Liver (tissue), 9 donors: ENCODE measurements around the gene TMEM179. TPM values are rescaled to one million over a fixed set of nuclear protein-coding genes. Genes with fewer than 3 reads are reported as not detected.

Experiments used
- DNase-seq: peaks from one replicate; pipeline ENCODE4 v3.0.0-alpha.2; 2017; ENCODE audit warnings: low spot score
- H3K27ac ChIP-seq, 2 donors: one replicate each; pipeline ENCODE4 v1.7.0; 2013; ENCODE audit warnings: inconsistent platforms in 2 of 2, low read length in 2 of 2, control low read depth in 1 of 2, low read depth in 1 of 2, mild to moderate bottlenecking in 1 of 2
- H3K27me3 ChIP-seq, 4 donors: one replicate each; pipeline versions ENCODE4 v1.6.1 to v1.7.0; 2013; ENCODE audit warnings: low read length in 3 of 4, inconsistent platforms in 1 of 4, mild to moderate bottlenecking in 1 of 4, moderate library complexity in 1 of 4; ENCODE audit not compliant: control insufficient read depth in 4 of 4, insufficient read depth in 4 of 4
- H3K36me3 ChIP-seq, 4 donors: one replicate each; pipeline versions ENCODE4 v1.6.1 to v1.7.0; 2013; ENCODE audit warnings: low read length in 3 of 4, mild to moderate bottlenecking in 3 of 4, low read depth in 1 of 4, moderate library complexity in 1 of 4; ENCODE audit not compliant: control insufficient read depth in 4 of 4, insufficient read depth in 3 of 4
- H3K4me1 ChIP-seq, 4 donors: one replicate each; pipeline versions ENCODE4 v1.6.1 to v1.7.0; 2013; ENCODE audit warnings: low read length in 3 of 4, mild to moderate bottlenecking in 3 of 4, moderate library complexity in 1 of 4; ENCODE audit not compliant: control insufficient read depth in 4 of 4, insufficient read depth in 4 of 4
- H3K4me3 ChIP-seq, 3 donors: one replicate each; pipeline versions ENCODE4 v1.6.1 to v1.7.0; 2013; ENCODE audit warnings: low read length in 3 of 3, control low read depth in 1 of 3, low read depth in 1 of 3, mild to moderate bottlenecking in 1 of 3
- H3K9ac ChIP-seq, 2 donors: one replicate each; pipeline ENCODE4 v1.7.0; 2013; ENCODE audit warnings: low read length in 2 of 2, mild to moderate bottlenecking in 2 of 2, moderate library complexity in 2 of 2, control low read depth in 1 of 2, low read depth in 1 of 2
- H3K9me3 ChIP-seq, 4 donors: one replicate each; pipeline versions ENCODE4 v1.6.1 to v1.7.0; 2013; ENCODE audit warnings: low read length in 3 of 4; ENCODE audit not compliant: control insufficient read depth in 4 of 4
- ATF3 ChIP-seq: IDR thresholded peaks from 2 replicates; pipeline ENCODE4 v1.6.1; 2016; ENCODE audit warnings: antibody characterized with exemption
- CTCF ChIP-seq: fragments of 150-350 bp; IDR thresholded peaks from 2 replicates; pipeline ENCODE4 v1.5.1; 2017; ENCODE audit warnings: improper control_type of control experiment, low read depth, low read length; ENCODE audit not compliant: missing input control
- FOXA1 ChIP-seq: IDR thresholded peaks from 2 replicates; pipeline ENCODE4 v1.6.1; 2016; ENCODE audit warnings: antibody characterized with exemption
- FOXA2 ChIP-seq: IDR thresholded peaks from 2 replicates; pipeline ENCODE4 v1.6.1; 2016; ENCODE audit warnings: antibody characterized with exemption
- GABPA ChIP-seq, 2 donors: IDR thresholded peaks in 1 of 2; conservative IDR thresholded peaks in 1 of 2; 2 replicates each; pipeline ENCODE4 v1.6.1; 2016; ENCODE audit warnings: antibody characterized with exemption in 2 of 2, mild to moderate bottlenecking in 1 of 2, moderate library complexity in 1 of 2
- HNF4G ChIP-seq: IDR thresholded peaks from 2 replicates; pipeline ENCODE4 v1.6.1; 2016; ENCODE audit warnings: antibody characterized with exemption
- MAX ChIP-seq: IDR thresholded peaks from 2 replicates; pipeline ENCODE4 v1.6.1; 2016; ENCODE audit warnings: antibody characterized with exemption
- NR2F2 ChIP-seq: IDR thresholded peaks from 2 replicates; pipeline ENCODE4 v1.6.1; 2016; ENCODE audit warnings: antibody characterized with exemption
- RAD21 ChIP-seq, 2 donors: IDR thresholded peaks; 2 replicates each; pipeline ENCODE4 v1.6.1; 2016; ENCODE audit warnings: antibody characterized with exemption in 2 of 2, mild to moderate bottlenecking in 2 of 2
- REST ChIP-seq: IDR thresholded peaks from 2 replicates; pipeline ENCODE4 v1.6.1; 2016; ENCODE audit warnings: antibody characterized with exemption, mild to moderate bottlenecking
- RXRA ChIP-seq, 2 donors: IDR thresholded peaks; 2 replicates each; pipeline ENCODE4 v1.6.1; 2017 to 2018; ENCODE audit warnings: antibody characterized with exemption in 2 of 2, mild to moderate bottlenecking in 1 of 2
- SP1 ChIP-seq: IDR thresholded peaks from 2 replicates; pipeline ENCODE4 v1.6.1; 2018; ENCODE audit warnings: antibody characterized with exemption, mild to moderate bottlenecking
- YY1 ChIP-seq: IDR thresholded peaks from 2 replicates; pipeline ENCODE4 v1.6.1; 2016; ENCODE audit warnings: antibody characterized with exemption, mild to moderate bottlenecking
- ZBTB33 ChIP-seq: IDR thresholded peaks from 2 replicates; pipeline ENCODE4 v1.6.1; 2016; ENCODE audit warnings: antibody characterized with exemption
- WGBS: extraction: QIAGEN DNeasy Blood & Tissue Kit; methylation state at CpG from one replicate; pipeline ENCODE4 v1.1.7; 2013; 5-methylcytosine and 5-hydroxymethylcytosine counted together
- polyA plus RNA-seq, 2 donors: library from polyadenylated mRNA; stranded (reverse) in 1 of 2; unstranded in 1 of 2; fragments of 200-250 nt in 1 of 2; fragments of >200 nt in 1 of 2; fragmentation: Nextera tagmentation in 1 of 2; extraction: Ambion mirVana in 1 of 2; gene quantifications; one replicate each; pipeline versions ENCODE4 v1.2.1 to v1.2.3, GENCODE V29; 2013 to 2015
- total RNA-seq, 2 donors: library from RNA; depleted of rRNA; stranded (reverse); fragments of >200 nt; gene quantifications; one replicate each; pipeline ENCODE4 v1.2.3, GENCODE V29; 2014
- donor health status: healthy.
- donor health status: healthy.
- donor health status: healthy.
- donor health status: healthy.
- donor health status: healthy.

TMEM179 gene
- total and polyA plus RNA-seq, 4 donors: 0.12 to 0.37 TPM; not detected in 2

- H3K9me3 ChIP-seq: no peaks in the 10 kb centered on the region
- no peaks in the 10 kb centered on the region for H3K4me1 ChIP-seq
- no peak overlapping the region for H3K27ac ChIP-seq
- no peaks in the 10 kb centered on the region for H3K36me3 ChIP-seq
- no peak for DNase-seq
- no peak overlapping the region for H3K9ac ChIP-seq
- no peak overlapping the region for H3K4me3 ChIP-seq
- 100% methylated on average over 1 of the region's 1 CpG for WGBS
- TF ChIP-seq ZBTB33 (no peak), CTCF (no peak), RAD21 (IDR thresholded peaks at IDR 0.05) (no peak), SP1 (no peak), NR2F2 (no peak), RXRA (IDR thresholded peaks at IDR 0.05) (no peak), HNF4G (no peak), MAX (no peak), FOXA2 (no peak), REST (no peak), FOXA1 (no peak)
- peaks cover 0 to 7% (median 1%) of the 10 kb centered on the region in 4 donors for H3K27me3 ChIP-seq
Observed at GRCh38 chr14:104557766-104558165, 46.8 kb downstream of the TMEM179 start.

- no peak overlapping the region for H3K27ac ChIP-seq
- H3K9ac ChIP-seq: no peak overlapping the region
- H3K4me1 ChIP-seq: no peaks in the 10 kb centered on the region
- H3K27me3 ChIP-seq: peaks cover 0 to 7% (median 1%) of the 10 kb centered on the region in 4 donors
- no peak overlapping the region for H3K4me3 ChIP-seq
- H3K36me3 ChIP-seq: no peaks in the 10 kb centered on the region
- 78% methylated on average over 5 of the region's 5 CpGs for WGBS
- no peak for DNase-seq
- no peaks in the 10 kb centered on the region for H3K9me3 ChIP-seq
- TF ChIP-seq ZBTB33: no peak
- no peak for TF ChIP-seq NR2F2
- TF ChIP-seq FOXA2: no peak
- no peak for TF ChIP-seq MAX
- TF ChIP-seq YY1: no peak
- no peak for TF ChIP-seq ATF3
- no peak for TF ChIP-seq GABPA (IDR thresholded peaks at IDR 0.05 in 1 of 2, conservative IDR thresholded peaks at IDR 0.05 in 1 of 2)
- no peak for TF ChIP-seq CTCF
- TF ChIP-seq RAD21 (IDR thresholded peaks at IDR 0.05): no peak
- no peak for TF ChIP-seq HNF4G
- no peak for TF ChIP-seq RXRA (IDR thresholded peaks at IDR 0.05)
- TF ChIP-seq SP1: no peak
- TF ChIP-seq FOXA1: no peak
Observed at GRCh38 chr14:104557086-104557485, 47.5 kb downstream of the TMEM179 start.
